ENCODE measurements around the gene COG4.
"Not testable (repeated sequence)": the region's sequence is repeated elsewhere in the genome, so short reads cannot be mapped to it uniquely, and the experiment has no call there.

DNA sequence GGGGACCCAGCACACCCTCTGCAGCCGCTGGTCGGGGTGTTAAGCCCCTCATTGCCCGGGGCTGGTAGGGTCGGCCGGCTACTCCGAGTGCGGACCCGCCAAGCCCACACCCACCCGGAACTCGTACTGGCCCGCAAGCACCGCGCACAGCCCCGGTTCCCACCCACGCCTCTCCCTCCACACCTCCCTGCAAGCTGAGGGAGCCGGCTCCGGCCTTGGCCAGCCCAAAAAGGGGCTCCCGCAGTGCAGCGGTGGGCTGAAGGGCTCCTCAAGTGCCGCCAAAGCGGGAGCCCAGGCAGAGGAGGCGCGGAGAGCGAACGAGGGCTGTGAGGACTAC lies 72.4 kb downstream of the COG4 start:
- TF ChIP-seq POLR2AphosphoS5 (IDR thresholded peaks at IDR 0.05; ENCODE audit: low read depth, low read length); POLR2A (IDR thresholded peaks at IDR 0.05; ENCODE audit: low read depth, low read length); TAF1 (IDR thresholded peaks at IDR 0.05; ENCODE audit: borderline replicate concordance, low read depth, low read length): not testable (repeated sequence)
